Keratinocyte (primary cell): ENCODE results near the gene PDCD4. TPM values are rescaled to one million over a fixed set of nuclear protein-coding genes. Genes with fewer than 3 reads are reported as not detected.

Experiments
- DNase-seq: peaks from one replicate; pipeline ENCODE4 v3.0.0-alpha.2; 2011; ENCODE audit warnings: low read depth, missing footprints, low spot score
- FAIRE-seq: peaks from 2 replicates; lab custom pipeline; 2011; peaks lifted over from hg19 to GRCh38; lab: Jason Lieb, UNC
- H2AFZ ChIP-seq: 2 replicates; pipeline ENCODE4 v1.6.0; 2012; ENCODE audit warnings: low read length, control low read depth, inconsistent platforms; ENCODE audit not compliant: control insufficient read depth
- H3K27ac ChIP-seq: 2 replicates; pipeline ENCODE4 v1.5.1; 2011; ENCODE audit warnings: low read length; ENCODE audit not compliant: control insufficient read depth, insufficient read depth
- H3K27me3 ChIP-seq: 3 replicates; pipeline ENCODE4 v1.6.0; 2011; ENCODE audit warnings: low read length; ENCODE audit not compliant: control insufficient read depth, insufficient read depth; ENCODE audit errors: extremely low read depth
- H3K36me3 ChIP-seq, 2 experiments: 2 replicates in 1 of 2; 3 replicates in 1 of 2; pipeline ENCODE4 v1.5.1; 2011; ENCODE audit warnings: low read length in 2 of 2, mild to moderate bottlenecking in 1 of 2; ENCODE audit not compliant: control insufficient read depth in 2 of 2, insufficient read depth in 2 of 2; ENCODE audit errors: extremely low read depth in 1 of 2
- H3K4me1 ChIP-seq: 3 replicates; pipeline ENCODE4 v1.5.1; 2011; ENCODE audit warnings: low read length; ENCODE audit not compliant: control insufficient read depth, insufficient read depth; ENCODE audit errors: extremely low read depth
- H3K4me2 ChIP-seq: 3 replicates; pipeline ENCODE4 v1.6.0; 2011; ENCODE audit warnings: low read depth, low read length; ENCODE audit not compliant: control insufficient read depth, insufficient read depth; ENCODE audit errors: extremely low read depth
- H3K4me3 ChIP-seq, 3 experiments: fragments of 200-600 bp in 1 of 3; sonication (generic) in 1 of 3; 2 replicates in 2 of 3; 3 replicates in 1 of 3; pipeline ENCODE4 v1.5.1; 2011 to 2016; ENCODE audit warnings: low read length in 3 of 3, mild to moderate bottlenecking in 3 of 3, control low read depth in 2 of 3, inconsistent platforms in 1 of 3, low read depth in 1 of 3, mixed read lengths in 1 of 3, mixed run types in 1 of 3, moderate library complexity in 1 of 3; ENCODE audit not compliant: control insufficient read depth in 2 of 3, insufficient read depth in 2 of 3; ENCODE audit errors: extremely low read depth in 1 of 3
- H3K79me2 ChIP-seq: 2 replicates; pipeline ENCODE4 v1.6.0; 2012; ENCODE audit warnings: low read length; ENCODE audit not compliant: control insufficient read depth, insufficient read depth
- H3K9ac ChIP-seq: 3 replicates; pipeline ENCODE4 v1.6.0; 2011; ENCODE audit warnings: low read length; ENCODE audit not compliant: control insufficient read depth, insufficient read depth; ENCODE audit errors: extremely low read depth
- H3K9me1 ChIP-seq: 3 replicates; pipeline ENCODE4 v1.6.0; 2011; ENCODE audit warnings: low read length; ENCODE audit not compliant: control insufficient read depth, insufficient read depth; ENCODE audit errors: extremely low read depth
- H3K9me3 ChIP-seq: 2 replicates; pipeline ENCODE4 v1.5.1; 2012; ENCODE audit warnings: low read depth, low read length; ENCODE audit not compliant: control insufficient read depth
- H4K20me1 ChIP-seq: 3 replicates; pipeline ENCODE4 v1.6.0; 2011; ENCODE audit warnings: low read length; ENCODE audit not compliant: control insufficient read depth, insufficient read depth; ENCODE audit errors: extremely low read depth
- EZH2 ChIP-seq: IDR thresholded peaks from one replicate; pipeline ENCODE4 v1.6.1; 2012; ENCODE audit warnings: inconsistent platforms, mild to moderate bottlenecking, low read length, moderate library complexity
- dilution Hi-C: fragments of 300-500 bp; cut with MboI; formaldehyde crosslinking; loops from one replicate; pipeline ENCODE4 v1.7.0; 2020; ENCODE audit warnings: low sequenced_read_pairs; ENCODE audit not compliant: extremely low pct_ligation_motif_present
- polyA plus RNA-seq, 5 experiments: library from polyadenylated mRNA; depleted of rRNA in 3 of 5; stranded (reverse) in 3 of 5; stranded (forward) in 1 of 5; unstranded in 1 of 5; fragments of >200 nt; gene quantifications; 1 replicate in 1 of 5; 2 replicates in 3 of 5; 3 replicates in 1 of 5; pipeline versions ENCODE4 v1.2.1 to v1.2.3, GENCODE V29; 2011 to 2012; ENCODE audit warnings: missing spikeins in 2 of 5, low read depth in 1 of 5, low replicate concordance in 1 of 5
- TF ChIP-seq, protein P1 (sequence below), 3 experiments: IDR thresholded peaks in 1 of 3; conservative IDR thresholded peaks in 1 of 3; optimal IDR thresholded peaks in 1 of 3; 2 replicates in 2 of 3; 3 replicates in 1 of 3; pipeline versions ENCODE3 to v1.5.1; 2011; ENCODE audit warnings: low read length in 3 of 3, mild to moderate bottlenecking in 3 of 3, moderate library complexity in 2 of 3, control low read depth in 1 of 3, inconsistent platforms in 1 of 3; ENCODE audit not compliant: insufficient read depth in 2 of 3; ENCODE audit errors: extremely low read depth in 1 of 3

The PDCD4 gene
- polyA plus RNA-seq, 1 donor (not counting 4 experiments of a cell fraction or from before 2014, with no cell fraction given), result 146 TPM

GRCh38 chr10:110885932-110886674 is 14.4 kb downstream of the PDCD4 start:
- Histone ChIP-seq H3K9ac (no peak overlapping the region), H3K36me3 (peaks cover 0 to 11% of the 10 kb centered on the region in 2 experiments), H3K4me1 (no peaks in the 10 kb centered on the region), H3K9me1 (no peaks in the 10 kb centered on the region), H3K4me3 (no peak overlapping the region), H3K27ac (no peak overlapping the region), H3K79me2 (no peaks in the 10 kb centered on the region), H3K9me3 (no peaks in the 10 kb centered on the region), H2AFZ (no peak overlapping the region), H3K27me3 (no peaks in the 10 kb centered on the region), H4K20me1 (no peaks in the 10 kb centered on the region), H3K4me2 (no peak overlapping the region)
- DNase-seq, result no peak
- FAIRE-seq, result no peak
- TF ChIP-seq, protein P1, sequence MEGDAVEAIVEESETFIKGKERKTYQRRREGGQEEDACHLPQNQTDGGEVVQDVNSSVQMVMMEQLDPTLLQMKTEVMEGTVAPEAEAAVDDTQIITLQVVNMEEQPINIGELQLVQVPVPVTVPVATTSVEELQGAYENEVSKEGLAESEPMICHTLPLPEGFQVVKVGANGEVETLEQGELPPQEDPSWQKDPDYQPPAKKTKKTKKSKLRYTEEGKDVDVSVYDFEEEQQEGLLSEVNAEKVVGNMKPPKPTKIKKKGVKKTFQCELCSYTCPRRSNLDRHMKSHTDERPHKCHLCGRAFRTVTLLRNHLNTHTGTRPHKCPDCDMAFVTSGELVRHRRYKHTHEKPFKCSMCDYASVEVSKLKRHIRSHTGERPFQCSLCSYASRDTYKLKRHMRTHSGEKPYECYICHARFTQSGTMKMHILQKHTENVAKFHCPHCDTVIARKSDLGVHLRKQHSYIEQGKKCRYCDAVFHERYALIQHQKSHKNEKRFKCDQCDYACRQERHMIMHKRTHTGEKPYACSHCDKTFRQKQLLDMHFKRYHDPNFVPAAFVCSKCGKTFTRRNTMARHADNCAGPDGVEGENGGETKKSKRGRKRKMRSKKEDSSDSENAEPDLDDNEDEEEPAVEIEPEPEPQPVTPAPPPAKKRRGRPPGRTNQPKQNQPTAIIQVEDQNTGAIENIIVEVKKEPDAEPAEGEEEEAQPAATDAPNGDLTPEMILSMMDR (optimal IDR thresholded peaks at IDR 0.05 in 1 of 3, IDR thresholded peaks at IDR 0.05 in 1 of 3, conservative IDR thresholded peaks at IDR 0.05 in 1 of 3; ENCODE audit: extremely low read depth in 1 of 3, insufficient read depth in 2 of 3, low read length in 3 of 3), result no peak
- TF ChIP-seq EZH2, result no peak
- dilution Hi-C loops, result loop anchor here (25.0 kb wide), 1 partner anchor 574 kb away; the partner anchor contains the start of gene SMNDC1

GRCh38 chr10:110887560-110887959 is 15.8 kb downstream of the PDCD4 start:
- no peaks in the 10 kb centered on the region for H3K79me2 ChIP-seq
- H4K20me1 ChIP-seq, result no peaks in the 10 kb centered on the region
- H3K9me3 ChIP-seq, result no peaks in the 10 kb centered on the region
- no peaks in the 10 kb centered on the region for H3K4me1 ChIP-seq
- no peak overlapping the region for H3K4me2 ChIP-seq
- peaks cover 0 to 8% of the 10 kb centered on the region in 2 experiments for H3K36me3 ChIP-seq
- TF ChIP-seq, protein P1 (optimal IDR thresholded peaks at IDR 0.05 in 1 of 3, IDR thresholded peaks at IDR 0.05 in 1 of 3, conservative IDR thresholded peaks at IDR 0.05 in 1 of 3; ENCODE audit: extremely low read depth in 1 of 3, insufficient read depth in 2 of 3, low read length in 3 of 3), result no peak
- TF ChIP-seq EZH2, result no peak
- H3K9ac ChIP-seq, result no peak overlapping the region
- dilution Hi-C loops, result loop anchor here (25.0 kb wide), 1 partner anchor 575 kb away; the partner anchor contains the start of gene SMNDC1
- DNase-seq, result no peak
- FAIRE-seq, result no peak
- H3K9me1 ChIP-seq, result no peaks in the 10 kb centered on the region
- no peak overlapping the region for H3K4me3 ChIP-seq
- H3K27ac ChIP-seq, result no peak overlapping the region
- no peak overlapping the region for H2AFZ ChIP-seq
- no peaks in the 10 kb centered on the region for H3K27me3 ChIP-seq
